NCI-H2171 treated with DMSO at 0.1 percent for 48 hours (cell line): ENCODE results near the gene HOOK1.
A peak's percentile ranks its signal among the peaks of the same experiment; 100 is the strongest.

Experiments used
- DNase-seq: peaks from one replicate; lab custom pipeline; 2025; lab: John Stamatoyannopoulos, UW

HOOK1 gene

GRCh38 chr1:59814901-59815825 lies at the start of gene HOOK1:
HOOK1 (plus strand) TSS chr1:59814949; CDS start chr1:59815118, 169 bp downstream.
- DNase-seq, result peak; percentile 34

- peak; percentile 80 for DNase-seq
Observed at GRCh38 chr1:59765011-59765730, 49.6 kb upstream of the HOOK1 start.

GRCh38 chr1:59766227-59766855 lies 48.4 kb upstream of the HOOK1 start:
- peak; percentile 29 for DNase-seq

- no peak for DNase-seq
Observed at GRCh38 chr1:59767119-59767518, 47.6 kb upstream of the HOOK1 start.

- DNase-seq, result peak; percentile 43
Observed at GRCh38 chr1:59768792-59769735, 45.7 kb upstream of the HOOK1 start.

- DNase-seq, result no peak
Observed at GRCh38 chr1:59769736-59770095, 45.0 kb upstream of the HOOK1 start.

GRCh38 chr1:59771361-59771760 lies 43.4 kb upstream of the HOOK1 start:
- DNase-seq, result no peak

GRCh38 chr1:59775480-59775879 lies 39.3 kb upstream of the HOOK1 start:
- no peak for DNase-seq

GRCh38 chr1:59776960-59777852 lies 37.5 kb upstream of the HOOK1 start:
- DNase-seq, result no peak

GRCh38 chr1:59779949-59780348 lies 34.8 kb upstream of the HOOK1 start:
- DNase-seq, result no peak

GRCh38 chr1:59788825-59789224 lies 25.9 kb upstream of the HOOK1 start:
- DNase-seq, result no peak

GRCh38 chr1:59798600-59798999 lies 16.1 kb upstream of the HOOK1 start:
- no peak for DNase-seq

- no peak for DNase-seq
Observed at GRCh38 chr1:59803458-59804038, 11.2 kb upstream of the HOOK1 start.

- DNase-seq, result no peak
Observed at GRCh38 chr1:59804301-59804700, 10.4 kb upstream of the HOOK1 start.

GRCh38 chr1:59805554-59805953 lies 9.2 kb upstream of the HOOK1 start:
- no peak for DNase-seq

- DNase-seq, result peak; percentile 97
Observed at GRCh38 chr1:59814180-59814900, 409 bp upstream of the HOOK1 start.

- peak; percentile 34 for DNase-seq
Observed at GRCh38 chr1:59815892-59816291, 1.1 kb downstream of the HOOK1 start.

GRCh38 chr1:59816318-59816878 lies 1.6 kb downstream of the HOOK1 start:
- no peak for DNase-seq
